VCaP (cell line): ENCODE measurements around the gene BTF3.

Experiments used
- H3K27ac ChIP-seq: fragments of 450-650 bp; 2 replicates; pipeline ENCODE4 v1.5.1; 2017
- CTCF ChIP-seq: fragments of 450-650 bp; conservative IDR thresholded peaks from 2 replicates; pipeline ENCODE4 v1.5.1; 2017; ENCODE audit warnings: mild to moderate bottlenecking, moderate library complexity

The BTF3 gene

GRCh38 chr5:73525606-73526203 is 27.5 kb downstream of the BTF3 start:
- no peak overlapping the region for H3K27ac ChIP-seq
- TF ChIP-seq CTCF = no peak

- TF ChIP-seq CTCF = no peak
- H3K27ac ChIP-seq = no peak overlapping the region
Observed at GRCh38 chr5:73528248-73528647, 30.0 kb downstream of the BTF3 start.

GRCh38 chr5:73529081-73529480 is 30.8 kb downstream of the BTF3 start:
- no peak for TF ChIP-seq CTCF
- no peak overlapping the region for H3K27ac ChIP-seq

GRCh38 chr5:73531356-73531755 is 33.1 kb downstream of the BTF3 start:
- no peak for TF ChIP-seq CTCF
- H3K27ac ChIP-seq = no peak overlapping the region

- TF ChIP-seq CTCF = no peak
Observed at GRCh38 chr5:73532195-73532594, 34.0 kb downstream of the BTF3 start.

GRCh38 chr5:73534011-73534644 is 35.9 kb downstream of the BTF3 start:
- TF ChIP-seq CTCF = no peak
- no peak overlapping the region for H3K27ac ChIP-seq

More at GRCh38 chr5:73532195-73532594, 34.0 kb downstream of the BTF3 start:
- H3K27ac ChIP-seq = no peak overlapping the region

- no peak for TF ChIP-seq CTCF
- H3K27ac ChIP-seq = no peak overlapping the region
Observed at GRCh38 chr5:73534971-73535370, 36.7 kb downstream of the BTF3 start.
